ENCODE data around the gene MCAT. TPM values are rescaled to one million over a fixed set of nuclear protein-coding genes. Genes with fewer than 3 reads are reported as not detected.

The MCAT gene, protein sequence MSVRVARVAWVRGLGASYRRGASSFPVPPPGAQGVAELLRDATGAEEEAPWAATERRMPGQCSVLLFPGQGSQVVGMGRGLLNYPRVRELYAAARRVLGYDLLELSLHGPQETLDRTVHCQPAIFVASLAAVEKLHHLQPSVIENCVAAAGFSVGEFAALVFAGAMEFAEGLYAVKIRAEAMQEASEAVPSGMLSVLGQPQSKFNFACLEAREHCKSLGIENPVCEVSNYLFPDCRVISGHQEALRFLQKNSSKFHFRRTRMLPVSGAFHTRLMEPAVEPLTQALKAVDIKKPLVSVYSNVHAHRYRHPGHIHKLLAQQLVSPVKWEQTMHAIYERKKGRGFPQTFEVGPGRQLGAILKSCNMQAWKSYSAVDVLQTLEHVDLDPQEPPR
- 10 to 100 TPM in 3 of 5 experiments, 1 to 10 TPM in 2; 7.1 to 17.9 (median 10.5) TPM for total RNA-seq
- 10 to 100 TPM in 1 of 2 donors, 1 to 10 TPM in 1; 8.9 to 11.7 TPM for polyA plus RNA-seq
- total RNA-seq: 7.5 reads per million, percentile 31 among the genes with 10 or more reads in this experiment

DNA sequence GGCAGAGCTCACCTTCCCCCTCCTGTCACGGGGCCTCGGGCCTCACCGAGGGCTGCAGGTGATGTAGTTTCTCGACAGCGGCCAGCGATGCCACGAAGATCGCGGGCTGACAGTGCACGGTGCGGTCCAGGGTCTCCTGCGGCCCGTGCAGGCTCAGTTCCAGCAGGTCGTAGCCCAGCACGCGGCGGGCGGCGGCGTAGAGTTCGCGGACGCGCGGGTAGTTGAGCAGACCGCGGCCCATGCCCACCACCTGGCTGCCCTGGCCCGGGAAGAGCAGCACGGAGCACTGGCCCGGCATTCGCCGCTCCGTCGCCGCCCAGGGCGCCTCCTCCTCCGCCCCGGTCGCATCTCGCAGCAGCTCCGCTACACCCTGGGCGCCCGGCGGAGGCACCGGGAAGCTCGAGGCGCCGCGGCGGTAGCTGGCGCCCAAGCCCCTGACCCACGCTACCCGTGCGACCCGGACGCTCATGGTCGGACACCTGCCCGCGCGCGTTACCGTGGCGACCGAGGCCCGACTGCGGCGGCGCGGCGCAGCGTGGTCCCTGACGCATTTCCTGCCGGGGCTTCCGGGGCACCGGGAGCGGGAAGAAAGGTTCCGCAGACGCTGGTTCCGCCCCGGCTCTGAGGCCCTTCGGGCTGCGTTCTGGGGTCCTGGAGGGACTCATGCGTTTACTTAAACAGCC is at the start of gene MCAT:
Gene MCAT, minus strand, starts transcription at position 519 of the 683 bp plus-strand sequence. Its CDS starts 50 bp downstream, at position 469.
- DNase-seq (peak; percentile 71 to 92 (median 75)), ATAC-seq (peak; percentile 90)
- H3K36me3 Mint-ChIP-seq: peaks cover 3 to 16% (median 3%) of the 10 kb centered on the region in 5 donors
- intact Hi-C loops (cut with micrococcal nuclease): loop anchor here (1.0 to 2.0 kb wide), 3 partner anchors 9 to 54 kb away; partner anchors contain the start of genes TTLL12 (in 2 of the 2) and TTLL1 (in 1 of the 2)
- Histone ChIP-seq H3K4me3 (ENCODE audit: low read length) (peak within 1 kb of the TSS; percentile 79), H3K36me3 (ENCODE audit: control insufficient read depth in 2 of 3, insufficient read depth in 3 of 3, low read length in 3 of 3) (peaks cover 0 to 20% (median 0%) of the 10 kb centered on the region in 3 experiments), H3K27me3 (ENCODE audit: control insufficient read depth in 2 of 2, insufficient read depth in 2 of 2, low read length in 2 of 2) (no peaks in the 10 kb centered on the region), H3K9me3 (ENCODE audit: control insufficient read depth in 2 of 3, low read length in 3 of 3) (no peaks in the 10 kb centered on the region), H3K27ac (ENCODE audit: low read depth, low read length) (peak within 1 kb of the TSS; percentile 78), H3K4me1 (ENCODE audit: control insufficient read depth in 2 of 2, insufficient read depth in 2 of 2, low read length in 2 of 2) (peaks cover 6 to 7% of the 10 kb centered on the region in 2 donors)
- peak within 1 kb of the TSS; percentile 82 to 92 (median 88) for H3K4me3 Mint-ChIP-seq
- H3K9me3 Mint-ChIP-seq: peaks cover 0 to 2% (median 0%) of the 10 kb centered on the region in 11 donors
- ChIA-PET CTCF (no interaction called here), POLR2A (interaction anchor here (1.4 to 4.3 kb wide), 3 partner anchors 31 to 528 kb away, joined by 3 to 18 read pairs (median 6); partner anchors contain the start of genes POLDIP3 and TTLL12)
- H3K4me1 Mint-ChIP-seq: peaks cover 21 to 53% (median 33%) of the 10 kb centered on the region in 7 donors
- peak within 1 kb of the TSS; percentile 85 to 97 (median 93) for H3K27ac Mint-ChIP-seq
- no peaks in the 10 kb centered on the region for H3K27me3 Mint-ChIP-seq

DNA sequence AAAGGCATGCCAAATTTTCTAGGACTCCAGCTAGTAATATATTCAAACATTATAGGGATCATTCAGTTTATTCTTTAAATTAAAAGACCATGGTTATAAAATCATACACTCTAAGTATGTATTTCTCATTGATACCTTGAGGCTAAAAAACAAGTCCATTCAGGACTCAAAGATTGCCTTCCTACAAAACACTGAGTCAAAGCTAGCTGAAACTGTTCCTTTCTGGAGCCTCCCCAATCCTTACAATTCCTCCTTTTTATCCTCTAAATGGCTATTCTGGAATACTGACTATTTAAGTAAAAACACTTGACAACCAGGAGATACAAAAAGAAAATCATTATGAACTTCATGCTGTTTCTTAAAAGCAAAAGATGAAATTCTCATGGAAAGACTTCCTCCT is 48.6 kb upstream of the MCAT start:
- H3K4me1 ChIP-seq (ENCODE audit: control insufficient read depth in 2 of 2, insufficient read depth in 2 of 2, low read length in 2 of 2): peaks cover 5 to 8% of the 10 kb centered on the region in 2 donors
- ATAC-seq (no peak), DNase-seq (no peak)
- peaks cover 0 to 10% (median 3%) of the 10 kb centered on the region in 11 donors for H3K9me3 Mint-ChIP-seq
- H3K27ac ChIP-seq (ENCODE audit: low read depth, low read length): no peak overlapping the region
- peaks cover 0 to 14% (median 7%) of the 10 kb centered on the region in 7 donors for H3K4me1 Mint-ChIP-seq
- H3K27ac Mint-ChIP-seq: peak overlapping the region in 1 of 9 donors; percentile 20
- peaks cover 0 to 21% (median 0%) of the 10 kb centered on the region in 5 donors for H3K27me3 Mint-ChIP-seq
- no peak overlapping the region for H3K4me3 ChIP-seq (ENCODE audit: low read length)
- ChIA-PET POLR2A (no interaction called here), CTCF (interaction anchor here (0.9 kb wide), 1 partner anchor 1981 kb away, joined by 3 read pairs; no protein-coding TSS in a partner anchor)
- H3K36me3 Mint-ChIP-seq: peaks cover 0 to 10% (median 0%) of the 10 kb centered on the region in 5 donors
- no peaks in the 10 kb centered on the region for H3K9me3 ChIP-seq (ENCODE audit: control insufficient read depth in 2 of 3, low read length in 3 of 3)
- no peak overlapping the region for H3K4me3 Mint-ChIP-seq
- no peaks in the 10 kb centered on the region for H3K27me3 ChIP-seq (ENCODE audit: control insufficient read depth in 2 of 2, insufficient read depth in 2 of 2, low read length in 2 of 2)
- intact Hi-C loops (cut with micrococcal nuclease): no loop called here
- no peaks in the 10 kb centered on the region for H3K36me3 ChIP-seq (ENCODE audit: control insufficient read depth in 2 of 3, insufficient read depth in 3 of 3, low read length in 3 of 3)

DNA sequence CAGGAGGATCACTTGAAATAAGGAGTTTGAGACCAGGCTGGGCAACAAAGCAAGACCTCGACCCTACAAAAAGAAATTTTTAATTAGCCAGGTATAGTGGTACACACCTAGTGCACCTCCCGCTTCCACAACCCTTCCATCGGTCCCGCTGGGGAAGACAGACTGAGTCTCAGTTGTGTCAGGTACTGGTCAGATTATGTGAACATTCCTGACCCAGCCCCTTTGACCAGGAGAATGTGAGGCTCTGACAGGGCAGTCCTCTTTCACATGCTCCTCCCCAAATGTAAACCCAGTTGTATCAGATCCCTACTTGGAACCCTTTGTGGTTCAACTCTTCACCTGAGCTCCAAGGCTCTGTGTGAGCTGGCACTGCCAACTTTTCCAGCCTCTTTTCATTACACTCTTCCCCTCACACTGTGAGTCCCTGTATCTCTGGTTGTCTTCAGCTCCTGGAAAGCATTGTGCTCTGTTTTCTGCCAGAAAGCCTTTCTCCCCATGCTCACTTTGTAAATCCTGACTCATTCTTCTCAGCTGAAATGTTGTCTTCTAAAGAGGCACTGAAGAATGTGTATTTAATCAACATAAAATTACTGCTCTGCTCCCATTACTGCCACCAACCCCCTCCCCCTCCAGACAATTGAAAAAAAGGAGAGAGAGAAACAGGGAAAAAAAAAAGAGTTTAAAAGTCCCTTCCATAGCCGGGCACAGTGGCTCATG is 45.8 kb upstream of the MCAT start:
- peaks cover 0 to 18% (median 0%) of the 10 kb centered on the region in 5 donors for H3K27me3 Mint-ChIP-seq
- Histone ChIP-seq H3K36me3 (ENCODE audit: control insufficient read depth in 2 of 3, insufficient read depth in 3 of 3, low read length in 3 of 3) (no peaks in the 10 kb centered on the region), H3K9me3 (ENCODE audit: control insufficient read depth in 2 of 3, low read length in 3 of 3) (no peaks in the 10 kb centered on the region), H3K27me3 (ENCODE audit: control insufficient read depth in 2 of 2, insufficient read depth in 2 of 2, low read length in 2 of 2) (no peaks in the 10 kb centered on the region), H3K27ac (ENCODE audit: low read depth, low read length) (peak overlapping the region; percentile 91), H3K4me3 (ENCODE audit: low read length) (no peak overlapping the region), H3K4me1 (ENCODE audit: control insufficient read depth in 2 of 2, insufficient read depth in 2 of 2, low read length in 2 of 2) (peaks cover 18% of the 10 kb centered on the region in 2 donors)
- peaks cover 4 to 36% (median 22%) of the 10 kb centered on the region in 7 donors for H3K4me1 Mint-ChIP-seq
- peaks cover 0 to 10% (median 0%) of the 10 kb centered on the region in 5 donors for H3K36me3 Mint-ChIP-seq
- CTCF ChIA-PET: no interaction called here
- peak overlapping the region; percentile 69 to 98 (median 82) for H3K27ac Mint-ChIP-seq
- intact Hi-C loops (cut with micrococcal nuclease): loop anchor here (5.0 to 10.0 kb wide), 4 partner anchors 76 to 623 kb away; partner anchors contain the start of genes ARFGAP3 (in 1 of the 2) and EFCAB6 (in 1 of the 2)
- no peak for DNase-seq
- ATAC-seq: no peak
- peak overlapping the region; percentile 10 to 64 (median 47) for H3K4me3 Mint-ChIP-seq
- POLR2A ChIA-PET: no interaction called here
- peaks cover 0 to 10% (median 3%) of the 10 kb centered on the region in 11 donors for H3K9me3 Mint-ChIP-seq

DNA sequence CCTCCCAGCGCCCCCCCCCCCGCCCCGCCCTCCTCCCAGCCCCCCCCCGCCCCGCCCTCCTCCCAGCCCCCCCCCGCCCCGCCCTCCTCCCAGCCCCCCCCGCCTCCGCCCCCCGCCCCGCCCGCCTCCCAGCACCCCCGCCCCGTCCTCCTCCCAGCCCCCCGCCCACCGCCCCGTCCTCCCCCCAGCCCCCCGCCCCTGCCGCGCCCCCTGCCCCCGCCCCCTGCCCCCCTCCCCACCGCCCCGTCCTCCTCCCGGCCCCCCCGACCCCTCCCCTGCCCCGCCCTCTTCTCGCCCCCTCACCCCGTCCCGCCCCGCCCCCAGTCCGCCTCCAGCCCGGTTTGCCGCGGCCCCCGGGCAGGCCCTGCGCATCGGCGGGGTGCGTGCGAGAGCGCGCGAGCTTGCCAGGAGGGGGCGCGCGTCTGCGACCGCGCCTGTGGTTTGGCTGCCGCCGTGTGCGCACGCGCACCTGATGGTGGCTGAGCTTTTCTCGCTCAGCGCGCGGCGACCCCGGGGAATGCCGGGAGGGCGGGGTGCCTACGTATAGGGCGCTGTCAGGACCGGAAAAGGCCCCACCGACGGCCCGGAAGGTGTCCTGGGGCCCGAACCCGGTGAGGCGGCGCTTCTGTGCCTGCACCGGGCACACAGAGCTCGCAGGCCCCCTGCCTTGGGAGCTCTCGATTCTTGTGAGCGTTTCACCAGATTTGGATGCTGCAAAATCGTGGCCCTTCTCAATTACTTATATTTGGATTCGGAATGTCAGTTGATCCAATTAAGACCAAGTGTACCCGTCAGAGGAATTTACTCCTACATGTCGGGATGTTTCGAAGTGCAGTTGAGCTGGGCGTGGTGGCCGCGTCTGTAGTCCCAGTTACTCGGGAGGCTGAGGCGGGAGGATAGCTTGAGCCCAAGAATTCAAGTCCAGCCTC is 44.2 kb upstream of the MCAT start:
- H3K36me3 ChIP-seq (ENCODE audit: control insufficient read depth in 2 of 3, insufficient read depth in 3 of 3, low read length in 3 of 3): peaks cover 0 to 4% (median 0%) of the 10 kb centered on the region in 3 experiments
- peaks cover 18% of the 10 kb centered on the region in 2 donors for H3K4me1 ChIP-seq (ENCODE audit: control insufficient read depth in 2 of 2, insufficient read depth in 2 of 2, low read length in 2 of 2)
- H3K4me1 Mint-ChIP-seq: peaks cover 5 to 36% (median 24%) of the 10 kb centered on the region in 7 donors
- peak; percentile 94 for ATAC-seq
- H3K4me3 ChIP-seq (ENCODE audit: low read length): peak overlapping the region; percentile 65
- peaks cover 0 to 15% (median 0%) of the 10 kb centered on the region in 5 donors for H3K27me3 Mint-ChIP-seq
- H3K27me3 ChIP-seq (ENCODE audit: control insufficient read depth in 2 of 2, insufficient read depth in 2 of 2, low read length in 2 of 2): no peaks in the 10 kb centered on the region
- peaks cover 0 to 12% (median 0%) of the 10 kb centered on the region in 5 donors for H3K36me3 Mint-ChIP-seq
- peak; percentile 93 to 98 (median 97) for DNase-seq
- H3K27ac ChIP-seq (ENCODE audit: low read depth, low read length): peak overlapping the region; percentile 91
- peak overlapping the region; percentile 75 to 89 (median 86) for H3K4me3 Mint-ChIP-seq
- ChIA-PET POLR2A (interaction anchor here (0.8 to 2.2 kb wide), 7 partner anchors 24 to 329 kb away, joined by 3 to 18 read pairs (median 5); partner anchors contain the start of genes MCAT and TSPO), CTCF (interaction anchor here (1.0 to 1.7 kb wide), 2 partner anchors 43 to 76 kb away, joined by 4 to 5 read pairs; no protein-coding TSS in a partner anchor)
- intact Hi-C loops (cut with micrococcal nuclease): loop anchor here (1.0 to 10.0 kb wide), 12 partner anchors 35 to 625 kb away; partner anchors contain the start of genes ARFGAP3 (in 2 of the 2), MCAT (in 2 of the 2), EFCAB6 (in 1 of the 2) and PACSIN2 (in 1 of the 2)
- peak overlapping the region; percentile 94 to 99 (median 98) for H3K27ac Mint-ChIP-seq
- peaks cover 0 to 10% (median 3%) of the 10 kb centered on the region in 11 donors for H3K9me3 Mint-ChIP-seq
- no peaks in the 10 kb centered on the region for H3K9me3 ChIP-seq (ENCODE audit: control insufficient read depth in 2 of 3, low read length in 3 of 3)

Data from naive thymus-derived CD4-positive, alpha-beta T cell (primary cell).